H7 (cell line): Measurements from ENCODE around the gene ACMSD. TPM values are rescaled to one million over a fixed set of nuclear protein-coding genes. Genes with fewer than 3 reads are reported as not detected.
"Not testable (repeated sequence)": the region's sequence is repeated elsewhere in the genome, so short reads cannot be mapped to it uniquely, and the experiment has no call there.

Experiments
- DNase-seq: peaks from one replicate; pipeline ENCODE4 v3.0.0; 2012
- H3K27me3 ChIP-seq: 2 replicates; pipeline ENCODE4 v1.6.0; 2011; ENCODE audit warnings: mild to moderate bottlenecking, low read length; ENCODE audit not compliant: control insufficient read depth, insufficient read depth
- H3K36me3 ChIP-seq: replicated peaks from 2 replicates; pipeline ENCODE4 v1.5.1; 2011; ENCODE audit warnings: low read length; ENCODE audit not compliant: control insufficient read depth, insufficient read depth
- H3K4me3 ChIP-seq: 2 replicates; pipeline ENCODE4 v1.5.1; 2011; ENCODE audit warnings: low read depth, mild to moderate bottlenecking, control low read depth, low read length, moderate library complexity; ENCODE audit not compliant: insufficient read depth
- total RNA-seq: library from RNA; depleted of rRNA; stranded (reverse); fragments of >200 nt; shearing (Covaris generic); gene quantifications from 2 replicates; pipeline ENCODE4 v1.2.3, GENCODE V29; 2014

The ACMSD gene
- total RNA-seq, 1 experiment from 2014 or later = not detected

DNA sequence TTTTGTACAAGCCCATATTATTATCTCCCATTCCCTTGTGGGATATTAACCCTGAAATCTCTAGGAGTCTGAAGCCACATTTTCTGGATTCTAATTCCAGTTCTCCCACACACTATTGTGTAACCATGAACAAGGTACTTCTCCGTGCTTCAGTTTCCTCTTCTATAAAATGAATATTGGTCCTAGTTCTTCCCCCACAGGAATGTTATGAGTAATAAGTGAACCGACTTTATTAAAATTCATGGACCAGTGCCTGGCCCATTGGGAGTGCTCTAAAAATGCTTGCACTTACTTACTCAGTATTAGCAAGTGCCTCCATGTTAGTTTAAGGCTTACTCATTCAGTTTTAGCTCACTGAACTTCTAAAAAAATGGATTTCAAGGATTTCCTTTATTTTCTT is 1.4 kb upstream of the ACMSD start:
- Histone ChIP-seq H3K36me3 (no peaks in the 10 kb centered on the region), H3K4me3 (no peak overlapping the region), H3K27me3 (no peaks in the 10 kb centered on the region)
- DNase-seq = no peak

GRCh38 chr2:134839649-134840048 is 1.2 kb downstream of the ACMSD start:
- Histone ChIP-seq H3K27me3 (no peaks in the 10 kb centered on the region), H3K36me3 (no peaks in the 10 kb centered on the region), H3K4me3 (no peak overlapping the region)
- no peak for DNase-seq

DNA sequence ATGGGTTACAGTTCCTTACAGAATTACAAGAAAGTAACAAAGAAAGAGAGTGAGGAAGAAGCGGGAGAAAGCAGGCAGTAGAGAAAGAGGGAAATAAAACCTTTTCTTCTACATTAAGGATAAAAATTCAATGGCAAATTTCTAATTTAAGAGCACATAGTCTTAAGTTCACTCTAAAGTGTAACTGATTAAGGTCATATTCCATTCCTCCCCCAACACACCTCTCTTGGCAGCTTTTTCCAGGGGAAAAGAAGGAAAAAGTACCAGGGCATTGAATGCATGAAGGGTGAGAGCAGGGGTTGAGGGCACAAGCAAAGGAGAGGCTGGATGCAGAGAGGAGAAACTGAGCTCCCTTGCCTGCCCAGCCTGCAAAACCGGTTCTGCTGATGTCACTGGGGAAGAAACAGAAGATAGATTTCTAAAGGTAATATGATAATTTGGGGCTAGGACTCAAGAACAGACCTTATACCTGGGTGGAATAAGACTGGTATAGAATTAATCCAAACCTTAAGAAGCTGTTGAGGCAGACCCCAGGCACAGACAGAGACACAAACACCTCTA is 4.6 kb downstream of the ACMSD start:
- Histone ChIP-seq H3K27me3 (no peaks in the 10 kb centered on the region), H3K36me3 (no peaks in the 10 kb centered on the region), H3K4me3 (no peak overlapping the region)
- DNase-seq = no peak

GRCh38 chr2:134843968-134844367 is 5.6 kb downstream of the ACMSD start:
- Histone ChIP-seq H3K36me3 (no peaks in the 10 kb centered on the region), H3K4me3 (no peak overlapping the region), H3K27me3 (no peaks in the 10 kb centered on the region)
- no peak for DNase-seq

- no peak for DNase-seq
- Histone ChIP-seq H3K27me3 (no peaks in the 10 kb centered on the region), H3K36me3 (no peaks in the 10 kb centered on the region), H3K4me3 (no peak overlapping the region)
These were observed 6.6 kb downstream of the ACMSD start for GRCh38 chr2:134845028-134845427.

GRCh38 chr2:134845719-134846118 is 7.3 kb downstream of the ACMSD start:
- H3K27me3 ChIP-seq = no peaks in the 10 kb centered on the region
- no peaks in the 10 kb centered on the region for H3K36me3 ChIP-seq
- no peak for DNase-seq
- no peak overlapping the region for H3K4me3 ChIP-seq

GRCh38 chr2:134846213-134846612 is 7.8 kb downstream of the ACMSD start:
- Histone ChIP-seq H3K36me3 (no peaks in the 10 kb centered on the region), H3K4me3 (no peak overlapping the region), H3K27me3 (no peaks in the 10 kb centered on the region)
- DNase-seq = no peak

- not testable (repeated sequence) for H3K36me3 ChIP-seq, H3K27me3 ChIP-seq, H3K4me3 ChIP-seq, DNase-seq
These were observed 9.2 kb downstream of the ACMSD start for GRCh38 chr2:134847582-134847981.

DNA sequence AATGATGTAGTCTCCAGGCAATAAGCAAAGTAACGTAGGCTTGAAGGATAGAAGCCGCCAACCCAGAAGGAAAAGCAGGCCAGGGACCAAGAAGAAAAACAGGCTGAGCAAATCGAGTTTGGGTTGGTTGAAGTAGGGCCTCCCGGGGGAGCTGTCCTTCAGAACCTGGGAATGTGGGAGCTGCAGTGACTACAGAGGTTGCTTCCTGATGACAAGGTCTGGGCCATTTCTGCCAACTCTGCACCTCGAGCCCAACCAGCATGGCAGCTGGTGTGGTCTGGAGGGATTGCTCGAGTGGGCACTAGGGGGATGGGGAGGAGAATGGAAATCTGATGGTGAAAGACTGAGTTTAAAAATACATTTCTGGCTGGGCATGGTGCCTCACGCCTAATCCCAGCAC is 14.1 kb downstream of the ACMSD start:
- H3K36me3 ChIP-seq = no peaks in the 10 kb centered on the region
- H3K27me3 ChIP-seq = no peaks in the 10 kb centered on the region
- no peak for DNase-seq
- no peak overlapping the region for H3K4me3 ChIP-seq

DNA sequence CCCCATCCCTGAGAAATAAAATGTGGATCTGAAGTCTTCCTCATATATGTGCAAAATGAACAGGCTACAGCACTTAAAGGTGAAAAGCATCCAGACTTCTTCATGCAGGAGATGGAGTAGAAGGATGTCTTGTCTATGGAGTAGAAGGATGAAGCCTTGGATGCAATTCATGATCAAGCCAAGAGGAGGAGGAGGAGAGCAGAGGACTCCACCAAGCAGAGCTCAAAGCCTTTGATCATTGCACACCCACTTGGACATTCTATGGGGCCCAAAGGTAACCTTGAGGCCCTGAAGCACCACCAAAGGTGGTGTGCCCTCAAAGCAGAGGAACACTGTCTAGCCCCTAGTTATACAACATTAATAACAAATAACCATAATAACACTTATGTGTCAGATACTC is 17.3 kb downstream of the ACMSD start:
- Histone ChIP-seq H3K4me3 (no peak overlapping the region), H3K27me3 (no peaks in the 10 kb centered on the region), H3K36me3 (no peaks in the 10 kb centered on the region)
- DNase-seq = no peak

DNA sequence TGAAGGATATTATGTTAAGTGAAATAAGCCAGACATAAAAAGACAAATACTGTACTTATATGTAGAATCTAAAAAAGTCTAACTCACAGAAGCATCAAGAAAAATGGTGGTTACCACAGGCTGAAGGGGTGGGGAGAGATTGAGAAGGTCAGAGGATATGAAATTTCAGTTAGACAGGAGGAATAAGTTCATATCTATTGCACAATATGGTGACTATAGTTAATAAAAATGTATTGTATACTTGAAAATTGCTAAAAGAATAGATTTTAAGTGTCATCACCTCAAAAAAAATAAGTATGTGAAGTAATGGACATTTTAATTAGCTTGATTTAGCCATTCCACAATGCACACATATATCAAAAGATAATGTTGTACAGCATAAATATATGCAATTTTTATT is 19.8 kb downstream of the ACMSD start:
- no peaks in the 10 kb centered on the region for H3K36me3 ChIP-seq
- no peak for DNase-seq

GRCh38 chr2:134861173-134861572 is 22.8 kb downstream of the ACMSD start:
- Histone ChIP-seq H3K36me3 (no peaks in the 10 kb centered on the region), H3K27me3 (no peaks in the 10 kb centered on the region), H3K4me3 (no peak overlapping the region)
- DNase-seq = no peak

More for the DNA sequence above, 19.8 kb downstream of the ACMSD start:
- no peak overlapping the region for H3K4me3 ChIP-seq
- H3K27me3 ChIP-seq = no peaks in the 10 kb centered on the region

DNA sequence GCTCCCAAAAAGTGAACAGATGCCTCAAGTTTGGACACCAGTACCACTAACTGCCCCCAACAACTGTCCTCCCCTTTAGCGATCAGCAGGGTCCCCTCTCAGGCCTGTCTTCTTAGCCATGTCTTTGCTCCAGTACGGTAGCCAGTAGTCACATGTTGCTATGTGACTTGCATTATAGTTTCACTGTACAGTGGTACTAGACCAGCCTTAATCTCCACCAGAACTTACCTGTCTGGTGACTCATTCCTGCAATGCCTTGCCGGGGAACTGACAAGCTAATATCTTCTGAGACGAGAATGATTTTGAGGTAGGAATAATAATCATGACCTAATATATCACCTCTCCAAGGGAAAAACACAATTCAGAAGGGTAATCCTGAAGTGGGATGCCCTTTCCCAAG is 23.7 kb downstream of the ACMSD start:
- no peak for DNase-seq
- no peaks in the 10 kb centered on the region for H3K36me3 ChIP-seq
- H3K4me3 ChIP-seq = no peak overlapping the region
- H3K27me3 ChIP-seq = no peaks in the 10 kb centered on the region

- no peak overlapping the region for H3K4me3 ChIP-seq
- DNase-seq = no peak
- no peaks in the 10 kb centered on the region for H3K36me3 ChIP-seq
- H3K27me3 ChIP-seq = no peaks in the 10 kb centered on the region
These were observed 24.3 kb downstream of the ACMSD start for GRCh38 chr2:134862674-134863073.

DNA sequence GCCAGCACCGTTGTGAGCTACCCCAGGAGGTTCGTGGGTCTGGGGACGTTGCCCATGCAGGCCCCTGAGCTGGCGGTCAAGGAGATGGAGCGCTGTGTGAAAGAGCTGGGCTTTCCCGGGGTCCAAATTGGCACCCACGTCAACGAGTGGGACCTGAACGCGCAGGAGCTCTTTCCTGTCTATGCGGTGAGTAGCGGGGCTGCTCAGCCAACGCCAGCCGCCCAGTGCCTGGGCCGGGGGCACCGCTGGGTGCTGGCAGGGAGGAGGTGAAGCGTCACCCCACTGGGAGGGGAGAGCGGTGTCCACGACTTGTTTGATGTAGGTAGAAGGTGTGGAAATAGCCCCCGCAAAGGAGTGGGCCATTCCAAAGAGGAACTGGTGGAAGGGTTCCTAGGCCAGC is 25.0 kb downstream of the ACMSD start:
- DNase-seq = peak; percentile 18
- H3K36me3 ChIP-seq = no peaks in the 10 kb centered on the region
- no peaks in the 10 kb centered on the region for H3K27me3 ChIP-seq
- H3K4me3 ChIP-seq = no peak overlapping the region
